Measurements from ENCODE around the gene SEPTIN12. TPM values are rescaled to one million over a fixed set of nuclear protein-coding genes. Genes with fewer than 3 reads are reported as not detected.

SEPTIN12 gene
- total and polyA plus RNA-seq, 2 experiments from 2014 or later: not detected

DNA sequence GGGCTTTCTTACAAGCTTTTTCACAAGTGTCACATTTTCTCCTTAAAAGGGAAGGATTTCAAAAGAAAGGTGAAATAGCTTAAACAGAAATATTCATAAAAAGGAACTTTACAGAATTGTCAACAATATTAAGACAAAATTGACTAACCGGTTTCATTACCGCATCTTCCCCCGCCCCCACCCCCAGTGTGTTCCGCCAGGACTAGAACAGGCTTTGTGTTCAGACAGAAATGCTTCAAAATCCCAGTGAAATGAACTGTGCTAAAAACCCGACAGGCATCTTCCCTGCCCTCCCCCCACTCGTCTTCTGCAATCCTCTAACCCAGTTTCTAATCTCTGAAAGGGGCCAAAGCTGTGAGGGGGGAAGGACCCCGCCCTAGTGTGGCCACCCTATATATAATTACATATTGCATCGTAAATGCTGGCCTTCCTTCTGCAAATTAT is 15.3 kb upstream of the SEPTIN12 start:
- no peak for DNase-seq (ENCODE audit: low spot score)
- H3K27ac ChIP-seq (ENCODE audit: low read depth): peak overlapping the region; percentile 73
- ATAC-seq: no peak
- Mint-ChIP-seq H3K27me3 (ENCODE audit: insufficient read depth, low read depth, poor library complexity) (peaks cover 10% of the 10 kb centered on the region), H3K4me3 (peak overlapping the region; percentile 81), H3K4me1 (peaks cover 26% of the 10 kb centered on the region), H3K36me3 (ENCODE audit: low read depth) (peaks cover 28% of the 10 kb centered on the region), H3K27ac (peak overlapping the region; percentile 26; the same call in 1 of the 2 replicates), H3K9me3 (no peaks in the 10 kb centered on the region)
- H3K9me2 ChIP-seq (ENCODE audit: insufficient read depth): no peaks in the 10 kb centered on the region
- H2AFZ ChIP-seq: no peak overlapping the region
- peaks cover 3% of the 10 kb centered on the region; the same call in 1 of the 2 replicates for H3K36me3 ChIP-seq (ENCODE audit: insufficient read depth)
- no peaks in the 10 kb centered on the region for H4K20me1 ChIP-seq (replicated peaks; ENCODE audit: insufficient read depth)
- no peaks in the 10 kb centered on the region for H3K27me3 ChIP-seq (ENCODE audit: insufficient read depth)
- H3K4me3 ChIP-seq: peak overlapping the region; percentile 57
- H3F3A ChIP-seq (replicated peaks; ENCODE audit: low read depth): peaks cover 18% of the 10 kb centered on the region; the same call in 1 of the 2 replicates
- TF ChIP-seq, protein P1, sequence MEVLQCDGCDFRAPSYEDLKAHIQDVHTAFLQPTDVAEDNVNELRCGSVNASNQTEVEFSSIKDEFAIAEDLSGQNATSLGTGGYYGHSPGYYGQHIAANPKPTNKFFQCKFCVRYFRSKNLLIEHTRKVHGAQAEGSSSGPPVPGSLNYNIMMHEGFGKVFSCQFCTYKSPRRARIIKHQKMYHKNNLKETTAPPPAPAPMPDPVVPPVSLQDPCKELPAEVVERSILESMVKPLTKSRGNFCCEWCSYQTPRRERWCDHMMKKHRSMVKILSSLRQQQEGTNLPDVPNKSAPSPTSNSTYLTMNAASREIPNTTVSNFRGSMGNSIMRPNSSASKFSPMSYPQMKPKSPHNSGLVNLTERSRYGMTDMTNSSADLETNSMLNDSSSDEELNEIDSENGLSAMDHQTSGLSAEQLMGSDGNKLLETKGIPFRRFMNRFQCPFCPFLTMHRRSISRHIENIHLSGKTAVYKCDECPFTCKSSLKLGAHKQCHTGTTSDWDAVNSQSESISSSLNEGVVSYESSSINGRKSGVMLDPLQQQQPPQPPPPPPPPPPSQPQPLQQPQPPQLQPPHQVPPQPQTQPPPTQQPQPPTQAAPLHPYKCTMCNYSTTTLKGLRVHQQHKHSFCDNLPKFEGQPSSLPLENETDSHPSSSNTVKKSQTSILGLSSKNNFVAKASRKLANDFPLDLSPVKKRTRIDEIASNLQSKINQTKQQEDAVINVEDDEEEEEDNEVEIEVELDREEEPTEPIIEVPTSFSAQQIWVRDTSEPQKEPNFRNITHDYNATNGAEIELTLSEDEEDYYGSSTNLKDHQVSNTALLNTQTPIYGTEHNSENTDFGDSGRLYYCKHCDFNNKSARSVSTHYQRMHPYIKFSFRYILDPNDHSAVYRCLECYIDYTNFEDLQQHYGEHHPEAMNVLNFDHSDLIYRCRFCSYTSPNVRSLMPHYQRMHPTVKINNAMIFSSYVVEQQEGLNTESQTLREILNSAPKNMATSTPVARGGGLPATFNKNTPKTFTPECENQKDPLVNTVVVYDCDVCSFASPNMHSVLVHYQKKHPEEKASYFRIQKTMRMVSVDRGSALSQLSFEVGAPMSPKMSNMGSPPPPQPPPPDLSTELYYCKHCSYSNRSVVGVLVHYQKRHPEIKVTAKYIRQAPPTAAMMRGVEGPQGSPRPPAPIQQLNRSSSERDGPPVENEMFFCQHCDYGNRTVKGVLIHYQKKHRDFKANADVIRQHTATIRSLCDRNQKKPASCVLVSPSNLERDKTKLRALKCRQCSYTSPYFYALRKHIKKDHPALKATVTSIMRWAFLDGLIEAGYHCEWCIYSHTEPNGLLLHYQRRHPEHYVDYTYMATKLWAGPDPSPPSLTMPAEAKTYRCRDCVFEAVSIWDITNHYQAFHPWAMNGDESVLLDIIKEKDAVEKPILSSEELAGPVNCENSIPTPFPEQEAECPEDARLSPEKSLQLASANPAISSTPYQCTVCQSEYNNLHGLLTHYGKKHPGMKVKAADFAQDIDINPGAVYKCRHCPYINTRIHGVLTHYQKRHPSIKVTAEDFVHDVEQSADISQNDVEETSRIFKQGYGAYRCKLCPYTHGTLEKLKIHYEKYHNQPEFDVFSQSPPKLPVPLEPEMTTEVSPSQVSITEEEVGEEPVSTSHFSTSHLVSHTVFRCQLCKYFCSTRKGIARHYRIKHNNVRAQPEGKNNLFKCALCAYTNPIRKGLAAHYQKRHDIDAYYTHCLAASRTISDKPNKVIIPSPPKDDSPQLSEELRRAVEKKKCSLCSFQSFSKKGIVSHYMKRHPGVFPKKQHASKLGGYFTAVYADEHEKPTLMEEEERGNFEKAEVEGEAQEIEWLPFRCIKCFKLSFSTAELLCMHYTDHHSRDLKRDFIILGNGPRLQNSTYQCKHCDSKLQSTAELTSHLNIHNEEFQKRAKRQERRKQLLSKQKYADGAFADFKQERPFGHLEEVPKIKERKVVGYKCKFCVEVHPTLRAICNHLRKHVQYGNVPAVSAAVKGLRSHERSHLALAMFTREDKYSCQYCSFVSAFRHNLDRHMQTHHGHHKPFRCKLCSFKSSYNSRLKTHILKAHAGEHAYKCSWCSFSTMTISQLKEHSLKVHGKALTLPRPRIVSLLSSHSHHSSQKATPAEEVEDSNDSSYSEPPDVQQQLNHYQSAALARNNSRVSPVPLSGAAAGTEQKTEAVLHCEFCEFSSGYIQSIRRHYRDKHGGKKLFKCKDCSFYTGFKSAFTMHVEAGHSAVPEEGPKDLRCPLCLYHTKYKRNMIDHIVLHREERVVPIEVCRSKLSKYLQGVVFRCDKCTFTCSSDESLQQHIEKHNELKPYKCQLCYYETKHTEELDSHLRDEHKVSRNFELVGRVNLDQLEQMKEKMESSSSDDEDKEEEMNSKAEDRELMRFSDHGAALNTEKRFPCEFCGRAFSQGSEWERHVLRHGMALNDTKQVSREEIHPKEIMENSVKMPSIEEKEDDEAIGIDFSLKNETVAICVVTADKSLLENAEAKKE (CRISPR knock-in tag; IDR thresholded peaks at IDR 0.05): no peak
- no peak for TF ChIP-seq JUNB (IDR thresholded peaks at IDR 0.05; ENCODE audit: unreplicated experiment)
- no peak for TF ChIP-seq CREB1 (CRISPR knock-in tag; IDR thresholded peaks at IDR 0.05; ENCODE audit: low read depth)
- TF ChIP-seq EZH2phosphoT487 (IDR thresholded peaks at IDR 0.05; ENCODE audit: unreplicated experiment): no peak
- no peak for TF ChIP-seq EZH2 (IDR thresholded peaks at IDR 0.05; ENCODE audit: low read depth, unreplicated experiment)
- TF ChIP-seq ZNF114 (CRISPR knock-in tag; IDR thresholded peaks at IDR 0.05): no peak
- TF ChIP-seq, protein P2, sequence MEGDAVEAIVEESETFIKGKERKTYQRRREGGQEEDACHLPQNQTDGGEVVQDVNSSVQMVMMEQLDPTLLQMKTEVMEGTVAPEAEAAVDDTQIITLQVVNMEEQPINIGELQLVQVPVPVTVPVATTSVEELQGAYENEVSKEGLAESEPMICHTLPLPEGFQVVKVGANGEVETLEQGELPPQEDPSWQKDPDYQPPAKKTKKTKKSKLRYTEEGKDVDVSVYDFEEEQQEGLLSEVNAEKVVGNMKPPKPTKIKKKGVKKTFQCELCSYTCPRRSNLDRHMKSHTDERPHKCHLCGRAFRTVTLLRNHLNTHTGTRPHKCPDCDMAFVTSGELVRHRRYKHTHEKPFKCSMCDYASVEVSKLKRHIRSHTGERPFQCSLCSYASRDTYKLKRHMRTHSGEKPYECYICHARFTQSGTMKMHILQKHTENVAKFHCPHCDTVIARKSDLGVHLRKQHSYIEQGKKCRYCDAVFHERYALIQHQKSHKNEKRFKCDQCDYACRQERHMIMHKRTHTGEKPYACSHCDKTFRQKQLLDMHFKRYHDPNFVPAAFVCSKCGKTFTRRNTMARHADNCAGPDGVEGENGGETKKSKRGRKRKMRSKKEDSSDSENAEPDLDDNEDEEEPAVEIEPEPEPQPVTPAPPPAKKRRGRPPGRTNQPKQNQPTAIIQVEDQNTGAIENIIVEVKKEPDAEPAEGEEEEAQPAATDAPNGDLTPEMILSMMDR (conservative IDR thresholded peaks at IDR 0.05; ENCODE audit: low read depth in 2 of 2): no peak
- TF ChIP-seq POLR2AphosphoS5 (IDR thresholded peaks at IDR 0.05; ENCODE audit: low read depth): no peak
- TF ChIP-seq, protein P3, sequence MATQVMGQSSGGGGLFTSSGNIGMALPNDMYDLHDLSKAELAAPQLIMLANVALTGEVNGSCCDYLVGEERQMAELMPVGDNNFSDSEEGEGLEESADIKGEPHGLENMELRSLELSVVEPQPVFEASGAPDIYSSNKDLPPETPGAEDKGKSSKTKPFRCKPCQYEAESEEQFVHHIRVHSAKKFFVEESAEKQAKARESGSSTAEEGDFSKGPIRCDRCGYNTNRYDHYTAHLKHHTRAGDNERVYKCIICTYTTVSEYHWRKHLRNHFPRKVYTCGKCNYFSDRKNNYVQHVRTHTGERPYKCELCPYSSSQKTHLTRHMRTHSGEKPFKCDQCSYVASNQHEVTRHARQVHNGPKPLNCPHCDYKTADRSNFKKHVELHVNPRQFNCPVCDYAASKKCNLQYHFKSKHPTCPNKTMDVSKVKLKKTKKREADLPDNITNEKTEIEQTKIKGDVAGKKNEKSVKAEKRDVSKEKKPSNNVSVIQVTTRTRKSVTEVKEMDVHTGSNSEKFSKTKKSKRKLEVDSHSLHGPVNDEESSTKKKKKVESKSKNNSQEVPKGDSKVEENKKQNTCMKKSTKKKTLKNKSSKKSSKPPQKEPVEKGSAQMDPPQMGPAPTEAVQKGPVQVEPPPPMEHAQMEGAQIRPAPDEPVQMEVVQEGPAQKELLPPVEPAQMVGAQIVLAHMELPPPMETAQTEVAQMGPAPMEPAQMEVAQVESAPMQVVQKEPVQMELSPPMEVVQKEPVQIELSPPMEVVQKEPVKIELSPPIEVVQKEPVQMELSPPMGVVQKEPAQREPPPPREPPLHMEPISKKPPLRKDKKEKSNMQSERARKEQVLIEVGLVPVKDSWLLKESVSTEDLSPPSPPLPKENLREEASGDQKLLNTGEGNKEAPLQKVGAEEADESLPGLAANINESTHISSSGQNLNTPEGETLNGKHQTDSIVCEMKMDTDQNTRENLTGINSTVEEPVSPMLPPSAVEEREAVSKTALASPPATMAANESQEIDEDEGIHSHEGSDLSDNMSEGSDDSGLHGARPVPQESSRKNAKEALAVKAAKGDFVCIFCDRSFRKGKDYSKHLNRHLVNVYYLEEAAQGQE (IDR thresholded peaks at IDR 0.05; ENCODE audit: unreplicated experiment): no peak
- TF ChIP-seq, protein P4, sequence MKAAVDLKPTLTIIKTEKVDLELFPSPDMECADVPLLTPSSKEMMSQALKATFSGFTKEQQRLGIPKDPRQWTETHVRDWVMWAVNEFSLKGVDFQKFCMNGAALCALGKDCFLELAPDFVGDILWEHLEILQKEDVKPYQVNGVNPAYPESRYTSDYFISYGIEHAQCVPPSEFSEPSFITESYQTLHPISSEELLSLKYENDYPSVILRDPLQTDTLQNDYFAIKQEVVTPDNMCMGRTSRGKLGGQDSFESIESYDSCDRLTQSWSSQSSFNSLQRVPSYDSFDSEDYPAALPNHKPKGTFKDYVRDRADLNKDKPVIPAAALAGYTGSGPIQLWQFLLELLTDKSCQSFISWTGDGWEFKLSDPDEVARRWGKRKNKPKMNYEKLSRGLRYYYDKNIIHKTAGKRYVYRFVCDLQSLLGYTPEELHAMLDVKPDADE (IDR thresholded peaks at IDR 0.05): no peak
- no peak for TF ChIP-seq STAT1 (IDR thresholded peaks at IDR 0.05; ENCODE audit: unreplicated experiment)
- no peak for TF ChIP-seq ZNF331 (CRISPR knock-in tag; IDR thresholded peaks at IDR 0.05; ENCODE audit: low read depth)
- TF ChIP-seq NANOG (IDR thresholded peaks at IDR 0.05; ENCODE audit: borderline replicate concordance): no peak
- no peaks in the 10 kb centered on the region for H3K79me2 ChIP-seq (replicated peaks; ENCODE audit: insufficient read depth)
- H3K4me1 ChIP-seq (ENCODE audit: insufficient read depth): peaks cover 28% of the 10 kb centered on the region; the same call in 1 of the 2 replicates
- peak overlapping the region; percentile 81 for H3K4me2 ChIP-seq
